NCI-H345 (cell line): ENCODE results near the gene ABI3.
"Not testable (repeated sequence)": the region's sequence is repeated elsewhere in the genome, so short reads cannot be mapped to it uniquely, and the experiment has no call there.

Source experiments
- DNase-seq: peaks from one replicate; lab custom pipeline; 2025; lab: John Stamatoyannopoulos, UW

The ABI3 gene

GRCh38 chr17:49210158-49211029 lies at the start of gene ABI3, which contains the start of gene GNGT2:
ABI3 (plus strand) TSS chr17:49210707; CDS start chr17:49210725, 18 bp downstream.
GNGT2 (minus strand) TSS chr17:49210574; CDS start chr17:49207422, 3,152 bp downstream.
- DNase-seq: no peak

GRCh38 chr17:49162866-49163265 lies 47.6 kb upstream of the ABI3 start:
- no peak for DNase-seq

- no peak for DNase-seq
These were observed 45.4 kb upstream of the ABI3 start for GRCh38 chr17:49165143-49165542.

GRCh38 chr17:49168706-49169105 lies 41.8 kb upstream of the ABI3 start:
- no peak for DNase-seq

- no peak for DNase-seq
These were observed 40.3 kb upstream of the ABI3 start for GRCh38 chr17:49170216-49170615.

- not testable (repeated sequence) for DNase-seq
These were observed 39.8 kb upstream of the ABI3 start for GRCh38 chr17:49170711-49171110.

GRCh38 chr17:49175978-49176377 lies 34.5 kb upstream of the ABI3 start:
- not testable (repeated sequence) for DNase-seq

- peak; percentile 25 for DNase-seq
These were observed 30.2 kb upstream of the ABI3 start for GRCh38 chr17:49180303-49180702.

- DNase-seq: no peak
These were observed 29.4 kb upstream of the ABI3 start for GRCh38 chr17:49180998-49181635.

- no peak for DNase-seq
These were observed 27.2 kb upstream of the ABI3 start for GRCh38 chr17:49183341-49183740.

GRCh38 chr17:49183801-49184200 lies 26.7 kb upstream of the ABI3 start:
- no peak for DNase-seq

- not testable (repeated sequence) for DNase-seq
These were observed 26.0 kb upstream of the ABI3 start for GRCh38 chr17:49184522-49184921.

GRCh38 chr17:49185381-49185780 lies 25.1 kb upstream of the ABI3 start:
- not testable (repeated sequence) for DNase-seq

- no peak for DNase-seq
These were observed 23.2 kb upstream of the ABI3 start for GRCh38 chr17:49187301-49187700.

- no peak for DNase-seq
These were observed 19.6 kb upstream of the ABI3 start for GRCh38 chr17:49190932-49191331.

GRCh38 chr17:49191409-49191916 lies 19.0 kb upstream of the ABI3 start:
- no peak for DNase-seq

- DNase-seq: peak; percentile 90
These were observed 18.4 kb upstream of the ABI3 start for GRCh38 chr17:49191917-49192741.

GRCh38 chr17:49193513-49194296 lies 16.8 kb upstream of the ABI3 start:
- peak; percentile 28 for DNase-seq

GRCh38 chr17:49194297-49194607 lies 16.3 kb upstream of the ABI3 start:
- no peak for DNase-seq

- DNase-seq: no peak
These were observed 14.8 kb upstream of the ABI3 start for GRCh38 chr17:49195751-49196150.

GRCh38 chr17:49196520-49196919 lies 14.0 kb upstream of the ABI3 start:
- no peak for DNase-seq
